AG04450 (cell line): ENCODE data around the gene RSRC1. TPM values are rescaled to one million over a fixed set of nuclear protein-coding genes. Genes with fewer than 3 reads are reported as not detected.

ENCODE experiments used
- CTCF ChIA-PET: fragments of 300-600, 350-600 bp; formaldehyde crosslinking; extraction: SDS; loops from one replicate; lab custom pipeline; 2022; ENCODE audit warnings: antibody characterized with exemption, inconsistent platforms; lab: Charles Lee
- POLR2A ChIA-PET: fragments of 350-600 bp; formaldehyde crosslinking; extraction: SDS; loops from one replicate; lab custom pipeline; 2021; ENCODE audit warnings: antibody characterized with exemption, inconsistent platforms; lab: Yijun Ruan, JAX
- DNase-seq: peaks from one replicate; pipeline ENCODE4 v3.0.0-alpha.2; 2011; ENCODE audit warnings: low read depth, low spot score
- H3K27ac ChIP-seq: one replicate; pipeline ENCODE4 v1.5.1; 2012; ENCODE audit warnings: low read depth, low read length, control low read depth
- H3K27me3 ChIP-seq: one replicate; pipeline ENCODE4 v1.6.0; 2012; ENCODE audit warnings: low read length; ENCODE audit not compliant: control insufficient read depth, insufficient read depth
- H3K4me3 ChIP-seq: 2 replicates; pipeline ENCODE4 v1.5.1; 2011; ENCODE audit warnings: mild to moderate bottlenecking, low read depth, low read length, control low read depth
- H3K9me3 ChIP-seq: 2 replicates; pipeline ENCODE4 v1.5.1; 2012; ENCODE audit warnings: low read length; ENCODE audit not compliant: control insufficient read depth, insufficient read depth
- polyA plus RNA-seq: library from polyadenylated mRNA; depleted of rRNA; stranded (reverse); fragments of >200 nt; gene quantifications from 2 replicates; pipeline ENCODE4 v1.2.3, GENCODE V29; 2011
- TF ChIP-seq, protein P1 (sequence below): IDR thresholded peaks from 2 replicates; pipeline ENCODE4 v1.5.1; 2011; ENCODE audit warnings: low read depth, low read length, control low read depth, inconsistent platforms

Gene RSRC1
- polyA plus RNA-seq, 1 experiment = 6.7 TPM

DNA sequence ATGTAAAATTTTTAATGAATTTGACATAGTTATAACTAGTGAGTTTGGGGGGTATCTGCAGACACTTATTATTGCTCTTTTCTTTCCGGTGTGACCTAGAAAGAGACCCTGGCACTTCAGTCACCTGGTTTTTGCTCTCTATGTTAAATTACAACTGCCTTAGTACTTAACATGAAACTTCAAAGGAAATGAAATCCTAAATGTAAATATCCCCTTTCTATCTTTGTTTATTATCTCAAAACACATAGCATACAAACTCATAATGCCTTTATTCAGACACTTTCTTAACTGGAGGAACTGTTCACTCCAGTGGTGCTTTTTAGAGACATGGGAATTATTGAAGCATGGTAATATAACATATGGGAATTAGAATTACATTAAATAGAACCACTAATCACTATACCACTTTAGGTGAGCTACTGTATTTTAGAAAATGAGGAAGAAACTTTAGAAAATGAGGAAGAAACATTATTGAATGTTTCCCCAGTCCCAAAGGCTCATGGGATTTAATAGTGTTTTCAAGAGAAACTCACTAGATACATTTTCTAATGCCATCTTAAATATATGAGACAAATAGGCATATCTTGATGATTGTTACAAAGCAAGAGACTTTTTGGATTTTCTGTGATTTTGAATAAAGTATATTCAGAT, 341.6 kb downstream of the RSRC1 start:
- Histone ChIP-seq H3K27me3 (no peaks in the 10 kb centered on the region), H3K4me3 (no peak overlapping the region), H3K27ac (no peak overlapping the region), H3K9me3 (no peaks in the 10 kb centered on the region)
- ChIA-PET POLR2A (interaction anchor here (1.1 kb wide), 1 partner anchor 20 kb away, joined by 3 read pairs; no protein-coding TSS in a partner anchor), CTCF (interaction anchor here (0.8 to 3.2 kb wide), 2 partner anchors 17 to 87 kb away, joined by 3 to 22 read pairs; no protein-coding TSS in a partner anchor)
- TF ChIP-seq, protein P1, sequence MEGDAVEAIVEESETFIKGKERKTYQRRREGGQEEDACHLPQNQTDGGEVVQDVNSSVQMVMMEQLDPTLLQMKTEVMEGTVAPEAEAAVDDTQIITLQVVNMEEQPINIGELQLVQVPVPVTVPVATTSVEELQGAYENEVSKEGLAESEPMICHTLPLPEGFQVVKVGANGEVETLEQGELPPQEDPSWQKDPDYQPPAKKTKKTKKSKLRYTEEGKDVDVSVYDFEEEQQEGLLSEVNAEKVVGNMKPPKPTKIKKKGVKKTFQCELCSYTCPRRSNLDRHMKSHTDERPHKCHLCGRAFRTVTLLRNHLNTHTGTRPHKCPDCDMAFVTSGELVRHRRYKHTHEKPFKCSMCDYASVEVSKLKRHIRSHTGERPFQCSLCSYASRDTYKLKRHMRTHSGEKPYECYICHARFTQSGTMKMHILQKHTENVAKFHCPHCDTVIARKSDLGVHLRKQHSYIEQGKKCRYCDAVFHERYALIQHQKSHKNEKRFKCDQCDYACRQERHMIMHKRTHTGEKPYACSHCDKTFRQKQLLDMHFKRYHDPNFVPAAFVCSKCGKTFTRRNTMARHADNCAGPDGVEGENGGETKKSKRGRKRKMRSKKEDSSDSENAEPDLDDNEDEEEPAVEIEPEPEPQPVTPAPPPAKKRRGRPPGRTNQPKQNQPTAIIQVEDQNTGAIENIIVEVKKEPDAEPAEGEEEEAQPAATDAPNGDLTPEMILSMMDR = no peak
- no peak for DNase-seq

DNA sequence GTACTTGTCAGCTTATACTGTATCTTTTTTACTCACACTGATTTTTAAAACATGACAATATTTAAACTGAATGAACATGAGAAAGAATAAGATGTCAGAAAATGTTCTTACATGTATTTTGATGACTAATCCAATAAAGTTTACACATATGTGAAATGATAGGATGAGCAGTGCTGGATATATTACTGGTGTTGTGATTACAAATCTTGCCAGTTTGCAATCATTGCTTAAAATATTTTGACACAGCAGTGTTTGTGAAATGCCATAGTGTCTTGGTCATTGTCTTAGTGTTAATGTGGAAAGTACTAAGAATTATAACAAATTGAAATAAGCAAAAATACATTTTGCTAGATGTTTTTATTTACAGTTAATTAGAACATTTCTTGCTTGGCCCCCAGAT, 342.4 kb downstream of the RSRC1 start:
- no peak overlapping the region for H3K27ac ChIP-seq
- POLR2A ChIA-PET = interaction anchor here (1.1 kb wide), 1 partner anchor 19 kb away, joined by 3 read pairs; no protein-coding TSS in a partner anchor
- H3K27me3 ChIP-seq = no peaks in the 10 kb centered on the region
- no peak overlapping the region for H3K4me3 ChIP-seq
- H3K9me3 ChIP-seq = no peaks in the 10 kb centered on the region
- CTCF ChIA-PET = interaction anchor here (3.2 kb wide), 1 partner anchor 18 kb away, joined by 22 read pairs; no protein-coding TSS in a partner anchor
- TF ChIP-seq, protein P1 = no peak
- no peak for DNase-seq

DNA sequence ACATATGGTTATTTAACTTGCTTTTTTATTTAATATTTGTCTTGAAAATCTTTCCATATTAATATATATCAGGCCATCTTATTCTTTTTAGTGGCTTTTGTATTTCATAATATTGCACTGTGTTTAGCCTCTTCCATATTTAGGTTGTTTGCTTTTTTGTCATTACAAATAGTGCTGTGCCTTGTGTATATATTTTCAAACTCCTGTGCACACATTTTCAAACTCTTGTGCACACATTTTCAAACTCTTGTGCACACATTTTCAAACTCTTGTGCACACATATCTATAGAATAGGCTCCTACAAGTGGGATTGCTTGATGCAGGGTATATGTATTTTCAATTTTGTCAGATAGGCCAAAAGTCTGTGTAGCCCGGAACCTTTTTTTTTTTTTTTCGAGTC, 343.1 kb downstream of the RSRC1 start:
- no peak for DNase-seq
- POLR2A ChIA-PET = no interaction called here
- Histone ChIP-seq H3K9me3 (no peaks in the 10 kb centered on the region), H3K4me3 (no peak overlapping the region), H3K27ac (no peak overlapping the region), H3K27me3 (no peaks in the 10 kb centered on the region)
- TF ChIP-seq, protein P1 = no peak
- CTCF ChIA-PET = interaction anchor here (0.7 kb wide), 1 partner anchor 271 kb away, joined by 5 read pairs; no protein-coding TSS in a partner anchor

DNA sequence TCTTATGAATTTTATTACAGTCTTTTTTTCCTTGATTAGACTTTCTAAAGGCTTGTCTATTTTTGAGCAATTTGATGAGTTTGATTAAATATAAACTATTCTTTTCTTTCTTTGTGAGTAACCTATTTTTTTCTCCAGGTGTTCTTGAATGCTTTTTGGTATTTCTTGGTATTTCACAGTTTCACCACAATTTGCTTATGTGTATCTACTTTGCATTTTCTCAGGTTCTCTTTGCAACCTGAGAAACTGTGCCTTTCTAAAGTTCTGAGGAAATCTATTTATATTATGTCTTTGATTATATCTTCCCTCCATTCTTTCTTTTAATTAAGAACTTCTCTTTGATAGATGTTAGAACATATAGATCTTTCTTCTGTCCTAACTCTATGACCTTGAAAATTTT, 344.0 kb downstream of the RSRC1 start:
- Histone ChIP-seq H3K27me3 (no peaks in the 10 kb centered on the region), H3K4me3 (no peak overlapping the region), H3K9me3 (no peaks in the 10 kb centered on the region), H3K27ac (no peak overlapping the region)
- TF ChIP-seq, protein P1 = no peak
- ChIA-PET CTCF (interaction anchor here (0.7 kb wide), 1 partner anchor 271 kb away, joined by 5 read pairs; no protein-coding TSS in a partner anchor), POLR2A (no interaction called here)
- no peak for DNase-seq

DNA sequence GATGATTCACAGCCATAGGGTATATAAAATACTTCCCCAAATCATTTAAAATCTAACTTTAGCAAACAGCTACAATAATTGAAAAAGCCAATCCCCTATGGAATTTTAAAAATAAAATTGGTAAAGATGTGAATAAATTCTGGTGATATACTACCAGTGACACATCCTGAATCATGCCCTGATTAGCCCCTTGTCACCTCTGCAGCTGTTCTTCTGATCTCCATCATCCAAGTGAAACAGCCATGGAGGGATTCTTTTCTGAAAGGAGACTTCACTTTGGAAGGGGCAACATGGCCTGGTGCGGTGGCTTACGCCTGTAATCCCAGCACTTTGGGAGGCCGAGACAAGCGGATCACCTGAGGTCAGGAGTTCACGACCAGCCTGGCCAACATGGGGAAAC, 345.5 kb downstream of the RSRC1 start:
- Histone ChIP-seq H3K4me3 (no peak overlapping the region), H3K9me3 (no peaks in the 10 kb centered on the region), H3K27me3 (no peaks in the 10 kb centered on the region), H3K27ac (no peak overlapping the region)
- POLR2A ChIA-PET = no interaction called here
- CTCF ChIA-PET = interaction anchor here (0.6 kb wide), 1 partner anchor 18 kb away, joined by 3 read pairs; no protein-coding TSS in a partner anchor
- TF ChIP-seq, protein P1 = no peak
- no peak for DNase-seq
